GM12873 (cell line): ENCODE data around the gene WDR20.

Experiments
- TF ChIP-seq, protein P1 (sequence below): IDR thresholded peaks from 2 replicates; pipeline ENCODE4 v1.5.1; 2012; ENCODE audit warnings: low read depth, mild to moderate bottlenecking, moderate library complexity, low read length, control low read depth; ENCODE audit not compliant: insufficient read depth; ENCODE audit errors: missing control alignments

WDR20 gene

GRCh38 chr14:102197317-102197853 lies 57.7 kb downstream of the WDR20 start:
- TF ChIP-seq, protein P1, sequence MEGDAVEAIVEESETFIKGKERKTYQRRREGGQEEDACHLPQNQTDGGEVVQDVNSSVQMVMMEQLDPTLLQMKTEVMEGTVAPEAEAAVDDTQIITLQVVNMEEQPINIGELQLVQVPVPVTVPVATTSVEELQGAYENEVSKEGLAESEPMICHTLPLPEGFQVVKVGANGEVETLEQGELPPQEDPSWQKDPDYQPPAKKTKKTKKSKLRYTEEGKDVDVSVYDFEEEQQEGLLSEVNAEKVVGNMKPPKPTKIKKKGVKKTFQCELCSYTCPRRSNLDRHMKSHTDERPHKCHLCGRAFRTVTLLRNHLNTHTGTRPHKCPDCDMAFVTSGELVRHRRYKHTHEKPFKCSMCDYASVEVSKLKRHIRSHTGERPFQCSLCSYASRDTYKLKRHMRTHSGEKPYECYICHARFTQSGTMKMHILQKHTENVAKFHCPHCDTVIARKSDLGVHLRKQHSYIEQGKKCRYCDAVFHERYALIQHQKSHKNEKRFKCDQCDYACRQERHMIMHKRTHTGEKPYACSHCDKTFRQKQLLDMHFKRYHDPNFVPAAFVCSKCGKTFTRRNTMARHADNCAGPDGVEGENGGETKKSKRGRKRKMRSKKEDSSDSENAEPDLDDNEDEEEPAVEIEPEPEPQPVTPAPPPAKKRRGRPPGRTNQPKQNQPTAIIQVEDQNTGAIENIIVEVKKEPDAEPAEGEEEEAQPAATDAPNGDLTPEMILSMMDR: no peak

DNA sequence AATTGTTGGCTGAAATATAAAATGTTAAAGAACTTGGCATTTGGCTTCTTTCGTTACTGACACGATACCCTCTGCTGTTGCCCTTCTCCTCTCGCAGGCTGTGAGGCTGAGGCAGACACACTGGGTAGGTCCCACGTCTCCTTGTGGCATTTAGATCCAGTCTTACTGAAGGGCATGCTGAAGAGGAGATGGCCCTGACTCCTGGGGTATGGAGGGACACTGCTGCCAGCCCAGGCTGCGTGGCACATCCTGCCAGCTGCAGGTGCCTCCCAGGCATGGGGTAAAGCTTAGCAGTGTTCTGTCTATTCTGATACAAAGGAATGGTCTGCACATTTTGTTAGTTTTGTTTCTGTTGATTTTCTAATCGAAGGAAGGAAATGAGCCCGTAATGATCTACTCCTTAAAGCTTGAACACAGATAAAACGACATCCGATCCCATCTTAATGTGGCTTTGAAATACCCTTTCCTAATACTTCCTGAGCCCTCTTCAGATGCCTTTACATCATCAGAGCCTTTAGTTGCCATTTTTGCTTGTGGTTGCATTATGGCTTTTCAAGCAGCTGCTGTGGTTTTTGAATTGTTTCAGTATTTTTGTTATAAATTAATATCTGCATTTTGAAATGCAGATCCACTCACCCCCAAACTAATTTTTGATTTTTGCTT lies 61.1 kb downstream of the WDR20 start:
- TF ChIP-seq, protein P1: no peak

GRCh38 chr14:102201353-102201738 lies 61.6 kb downstream of the WDR20 start:
- TF ChIP-seq, protein P1: no peak

- TF ChIP-seq, protein P1: no peak
Measured at GRCh38 chr14:102201776-102202175, 62.1 kb downstream of the WDR20 start.

GRCh38 chr14:102202944-102203343 lies 63.2 kb downstream of the WDR20 start:
- TF ChIP-seq, protein P1: no peak

GRCh38 chr14:102203382-102203781 lies 63.7 kb downstream of the WDR20 start:
- TF ChIP-seq, protein P1: no peak

- TF ChIP-seq, protein P1: no peak
Measured at GRCh38 chr14:102205560-102205959, 65.9 kb downstream of the WDR20 start.
